GM12865 (cell line): ENCODE measurements around the gene CYBRD1.

Experiments used
- DNase-seq: peaks from one replicate; pipeline ENCODE4 v3.0.0; 2010; ENCODE audit warnings: low read depth
- H3K4me3 ChIP-seq: 2 replicates; pipeline ENCODE4 v1.5.1; 2011; ENCODE audit warnings: mild to moderate bottlenecking, low read depth, low read length, control low read depth
- TF ChIP-seq, protein P1 (sequence below): IDR thresholded peaks from 2 replicates; pipeline ENCODE4 v1.5.1; 2011; ENCODE audit warnings: low read length, control low read depth, low read depth, inconsistent platforms; ENCODE audit not compliant: insufficient read depth; ENCODE audit errors: missing control alignments

The CYBRD1 gene

DNA sequence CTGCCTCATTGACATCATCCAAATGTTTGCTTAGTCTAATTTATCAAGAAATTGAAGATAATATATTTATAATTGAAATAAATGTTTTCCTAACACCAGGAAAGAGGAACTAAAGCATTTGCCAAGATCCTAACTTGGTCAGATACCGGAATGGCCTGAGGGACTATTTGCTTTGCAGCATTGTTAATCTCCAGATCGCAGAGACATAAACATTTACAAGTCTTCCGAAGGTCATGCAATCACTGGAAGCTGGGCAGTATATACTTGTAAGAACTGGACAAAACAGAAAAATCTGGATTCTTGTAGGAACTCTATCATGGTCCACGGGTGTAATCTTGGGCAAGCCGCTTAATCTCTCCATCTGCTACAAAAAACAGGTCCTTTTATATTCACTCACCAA, 42.2 kb downstream of the CYBRD1 start:
- DNase-seq, result no peak
- no peak overlapping the region for H3K4me3 ChIP-seq
- TF ChIP-seq, protein P1, sequence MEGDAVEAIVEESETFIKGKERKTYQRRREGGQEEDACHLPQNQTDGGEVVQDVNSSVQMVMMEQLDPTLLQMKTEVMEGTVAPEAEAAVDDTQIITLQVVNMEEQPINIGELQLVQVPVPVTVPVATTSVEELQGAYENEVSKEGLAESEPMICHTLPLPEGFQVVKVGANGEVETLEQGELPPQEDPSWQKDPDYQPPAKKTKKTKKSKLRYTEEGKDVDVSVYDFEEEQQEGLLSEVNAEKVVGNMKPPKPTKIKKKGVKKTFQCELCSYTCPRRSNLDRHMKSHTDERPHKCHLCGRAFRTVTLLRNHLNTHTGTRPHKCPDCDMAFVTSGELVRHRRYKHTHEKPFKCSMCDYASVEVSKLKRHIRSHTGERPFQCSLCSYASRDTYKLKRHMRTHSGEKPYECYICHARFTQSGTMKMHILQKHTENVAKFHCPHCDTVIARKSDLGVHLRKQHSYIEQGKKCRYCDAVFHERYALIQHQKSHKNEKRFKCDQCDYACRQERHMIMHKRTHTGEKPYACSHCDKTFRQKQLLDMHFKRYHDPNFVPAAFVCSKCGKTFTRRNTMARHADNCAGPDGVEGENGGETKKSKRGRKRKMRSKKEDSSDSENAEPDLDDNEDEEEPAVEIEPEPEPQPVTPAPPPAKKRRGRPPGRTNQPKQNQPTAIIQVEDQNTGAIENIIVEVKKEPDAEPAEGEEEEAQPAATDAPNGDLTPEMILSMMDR, result no peak

DNA sequence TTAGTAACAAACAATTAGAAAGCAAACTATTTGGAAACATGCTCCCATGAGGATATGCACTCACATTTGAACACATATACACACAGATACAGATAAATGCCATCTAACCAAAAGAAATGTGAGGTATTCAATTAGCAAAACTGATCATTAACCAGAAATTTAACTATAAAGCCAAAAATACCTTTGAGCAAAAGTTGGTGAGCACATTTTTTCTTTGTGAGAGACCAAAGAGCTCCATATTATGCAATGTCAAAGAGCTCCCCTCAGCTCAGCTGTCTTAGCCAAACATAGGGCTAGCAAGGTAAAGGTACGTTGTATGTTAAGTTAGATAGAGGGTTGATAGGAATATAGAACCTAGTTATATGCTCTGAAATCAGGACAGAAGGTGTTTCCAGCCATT, 43.8 kb downstream of the CYBRD1 start:
- TF ChIP-seq, protein P1, result no peak
- DNase-seq, result no peak
- H3K4me3 ChIP-seq, result no peak overlapping the region

DNA sequence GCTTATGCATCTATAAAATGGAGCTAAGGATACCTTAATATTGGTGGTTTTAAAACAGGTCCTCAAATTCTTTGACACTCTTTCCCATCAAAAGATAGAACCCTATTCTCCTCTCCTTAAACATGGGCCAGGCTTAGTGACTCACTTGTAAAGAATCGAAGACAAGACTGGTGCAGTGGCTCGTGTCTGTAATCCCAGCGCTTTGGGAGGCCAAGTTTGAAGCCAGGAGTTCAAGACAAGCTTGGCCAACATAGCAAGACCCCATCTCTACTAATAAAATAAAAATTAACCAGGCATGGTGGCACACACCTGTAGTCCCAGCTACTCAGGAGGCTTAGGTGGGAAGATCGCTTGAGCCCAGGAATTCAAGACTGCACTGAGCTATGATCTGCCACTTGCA, 44.5 kb downstream of the CYBRD1 start:
- DNase-seq, result no peak
- no peak overlapping the region for H3K4me3 ChIP-seq
- TF ChIP-seq, protein P1, result no peak

DNA sequence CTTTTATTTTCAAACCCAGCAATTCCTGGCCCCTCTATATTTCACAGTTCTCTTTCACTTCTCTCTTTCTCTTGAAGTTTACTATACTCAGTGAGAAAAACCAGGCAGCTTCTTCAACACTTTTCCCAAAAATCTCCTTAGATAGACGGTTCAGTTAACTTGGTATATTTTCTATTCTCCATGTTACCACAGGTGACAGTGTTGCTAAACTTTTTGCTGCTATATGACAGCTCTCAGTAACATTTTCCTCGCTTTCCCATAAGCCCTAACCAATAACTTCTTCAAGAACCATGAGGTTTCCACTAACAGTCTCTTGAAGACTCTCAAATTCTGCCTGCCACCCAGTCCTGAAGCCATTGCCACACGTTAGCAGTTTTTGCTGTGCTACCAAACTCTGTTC, 45.8 kb downstream of the CYBRD1 start:
- DNase-seq, result no peak
- TF ChIP-seq, protein P1, result no peak
- H3K4me3 ChIP-seq, result no peak overlapping the region

DNA sequence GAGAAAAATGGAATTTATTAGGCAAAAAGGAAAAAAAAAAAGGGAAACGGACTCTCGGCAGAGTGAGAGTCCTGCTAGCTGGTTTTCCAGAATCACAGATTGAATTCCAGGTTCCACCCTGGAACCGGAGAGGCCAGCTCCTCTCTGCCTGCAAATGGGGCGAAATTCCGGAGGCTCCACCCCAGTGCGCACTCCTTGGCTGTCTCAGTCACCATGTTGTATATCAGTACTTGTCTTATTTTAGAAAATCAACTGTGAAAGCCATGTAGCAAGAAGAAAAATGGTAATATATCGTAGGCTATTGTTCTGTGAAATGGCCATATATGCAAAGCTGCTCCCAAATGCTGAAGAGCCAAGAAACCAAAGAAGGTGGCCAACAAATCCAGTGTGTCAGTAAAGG, 49.4 kb downstream of the CYBRD1 start:
- no peak for DNase-seq
- H3K4me3 ChIP-seq, result no peak overlapping the region
- TF ChIP-seq, protein P1, result no peak

DNA sequence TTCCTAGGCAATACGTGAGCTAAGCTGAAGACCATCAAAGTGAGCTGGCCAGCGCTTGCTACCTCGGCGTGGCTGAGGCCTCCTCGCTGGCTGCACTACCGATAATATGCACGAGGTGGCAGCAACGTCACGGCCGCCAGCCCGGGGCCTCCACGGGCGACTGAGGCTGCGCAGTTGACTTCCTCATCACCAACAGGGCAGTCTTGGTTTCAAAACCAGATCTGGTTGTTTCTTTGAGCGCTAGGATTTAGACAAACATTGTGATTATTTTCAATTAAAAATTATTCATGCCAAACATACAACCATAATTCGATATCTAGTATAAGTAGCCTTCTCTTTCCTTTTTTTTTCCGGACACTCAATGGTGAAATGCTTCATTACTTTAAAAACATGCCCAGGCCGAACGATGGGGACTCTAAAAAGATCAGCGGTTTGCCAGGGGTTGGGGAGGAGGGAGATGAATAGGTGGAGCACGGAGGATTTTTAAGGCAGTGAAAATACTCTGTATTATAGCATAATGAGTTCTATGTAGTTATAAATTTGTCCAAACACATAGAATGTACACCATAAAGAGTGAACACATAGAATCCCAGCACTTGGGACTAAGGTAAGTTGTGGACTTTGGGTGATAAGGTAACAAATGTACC, 52.0 kb downstream of the CYBRD1 start:
- DNase-seq, result peak; percentile 85
- TF ChIP-seq, protein P1, result peak; percentile 88
- H3K4me3 ChIP-seq, result no peak overlapping the region

DNA sequence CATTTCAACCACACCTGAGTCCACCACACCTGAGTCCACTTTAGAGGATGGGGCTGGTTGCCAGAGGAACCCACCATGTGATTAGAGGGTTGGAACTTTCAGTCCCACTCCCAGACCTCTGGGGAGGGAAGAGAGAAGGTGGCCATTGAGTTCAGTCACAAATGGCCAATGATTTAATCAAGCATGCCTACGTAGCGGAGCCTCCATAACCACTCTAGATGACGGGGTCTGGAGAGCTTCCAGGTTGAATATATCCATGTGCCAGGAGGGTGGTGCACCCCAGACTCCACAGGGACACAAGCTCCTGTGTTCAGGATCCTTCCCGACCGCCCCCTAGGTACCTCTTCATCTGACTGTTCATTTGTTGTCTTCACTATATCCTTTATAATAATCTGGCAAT, 53.3 kb downstream of the CYBRD1 start:
- H3K4me3 ChIP-seq, result no peak overlapping the region
- TF ChIP-seq, protein P1, result no peak
- DNase-seq, result no peak
